ENCODE measurements around the gene ITGAL. TPM values are rescaled to one million over a fixed set of nuclear protein-coding genes. Genes with fewer than 3 reads are reported as not detected.

The ITGAL gene
- total and polyA plus RNA-seq, 2 donors (not counting 1 experiment from before 2014, with no cell fraction given), result 110 to 184 TPM

DNA sequence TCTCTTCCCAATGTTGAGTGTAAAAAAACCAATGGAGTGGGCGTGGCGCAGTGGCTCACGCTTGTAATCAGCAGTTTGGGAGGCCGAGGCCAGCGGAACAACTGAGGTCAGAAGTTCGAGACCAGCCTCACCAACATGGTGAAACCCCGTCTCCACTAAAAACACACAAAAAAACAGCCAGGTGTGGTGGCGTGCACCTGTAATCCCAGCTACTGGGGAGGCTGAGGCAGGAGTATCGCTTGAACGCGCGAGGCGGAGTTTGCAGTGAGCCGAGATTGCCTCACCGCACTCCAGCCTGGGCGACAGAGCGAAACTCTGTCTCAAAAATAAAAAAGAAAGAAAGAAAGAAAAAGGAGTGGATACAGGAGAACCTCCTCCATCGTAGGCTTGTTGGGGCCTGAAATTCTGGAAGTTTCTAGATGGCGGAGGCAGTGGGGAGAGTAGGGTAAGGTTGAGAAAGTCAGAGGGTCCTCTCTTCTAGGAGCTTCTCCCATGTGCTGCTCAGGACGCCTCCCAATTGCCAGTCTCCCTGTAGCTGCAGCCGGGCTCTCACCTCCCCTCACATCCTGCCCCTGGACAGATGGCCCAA, 86.3 kb downstream of the ITGAL start:
- H3K9ac ChIP-seq (ENCODE audit: low read length), result peak overlapping the region; percentile 95
- intact Hi-C loops (cut with micrococcal nuclease), result loop anchor here (1.0 to 5.0 kb wide), 12 partner anchors 12 to 898 kb away; partner anchors contain the start of genes ARMC5, DCTPP1, FBRS and FBXL19
- H3K4me1 Mint-ChIP-seq, result peaks cover 35% of the 10 kb centered on the region

More for the DNA sequence above, 86.3 kb downstream of the ITGAL start:
- ChIA-PET CTCF (interaction anchor here (0.6 to 3.5 kb wide), 17 partner anchors 10 to 152 kb away, joined by 3 to 53 read pairs (median 6); partner anchors contain the start of genes DCTPP1, ZNF688, ZNF747 and ZNF771), POLR2A (interaction anchor here (0.6 to 6.1 kb wide), 15 partner anchors 8 to 196 kb away, joined by 3 to 81 read pairs (median 6); partner anchors contain the start of genes DCTPP1, FBRS, PRR14 and ZNF688)
- peak overlapping the region in 4 of 5 experiments; percentile 80 to 91 (median 88) for H3K4me3 ChIP-seq (ENCODE audit: control extremely low read depth in 1 of 5, extremely low read depth in 1 of 5, insufficient read depth in 1 of 5, low read depth in 2 of 5, low read length in 4 of 5)
- peak overlapping the region; percentile 85 for H3K4me2 ChIP-seq (replicated peaks; ENCODE audit: low read depth, low read length, poor library complexity, severe bottlenecking)
- peaks cover 32% of the 10 kb centered on the region for H3K79me2 ChIP-seq (ENCODE audit: control insufficient read depth, insufficient read depth, low read length)
- H3K36me3 ChIP-seq (replicated peaks in 1 of 2; ENCODE audit: control extremely low read depth in 1 of 2, control insufficient read depth in 1 of 2, extremely low read depth in 1 of 2, insufficient read depth in 2 of 2, low read length in 1 of 2), result peaks cover 0 to 7% of the 10 kb centered on the region in 2 experiments
- Mint-ChIP-seq H3K27ac (peak overlapping the region; percentile 91), H3K9me3 (ENCODE audit: insufficient read depth) (no peaks in the 10 kb centered on the region), H3K4me3 (peak overlapping the region; percentile 86), H3K27me3 (no peaks in the 10 kb centered on the region)
- H3K4me1 ChIP-seq (ENCODE audit: control insufficient read depth in 2 of 2, insufficient read depth in 2 of 2, low read length in 2 of 2), result peaks cover 14 to 32% of the 10 kb centered on the region in 2 donors
- ATAC-seq (ENCODE audit: low read depth), result no peak
- H3K9me3 ChIP-seq (ENCODE audit: control extremely low read depth in 1 of 3, control insufficient read depth in 2 of 3, insufficient read depth in 1 of 3, low read length in 2 of 3), result peaks cover 0 to 6% (median 0%) of the 10 kb centered on the region in 3 donors
- DNase-seq, result no peak
- H4K20me1 ChIP-seq (ENCODE audit: control insufficient read depth, insufficient read depth, low read length, poor library complexity, severe bottlenecking), result no peaks in the 10 kb centered on the region
- H3K27ac ChIP-seq (ENCODE audit: low read length in 2 of 2), result peak overlapping the region; percentile 95 to 97
- no peaks in the 10 kb centered on the region for H3K27me3 ChIP-seq (replicated peaks in 1 of 4; ENCODE audit: control extremely low read depth in 1 of 4, control insufficient read depth in 3 of 4, insufficient read depth in 4 of 4, low read length in 3 of 4)
- peak overlapping the region; percentile 95 for H2AFZ ChIP-seq (ENCODE audit: insufficient read depth, low read depth, low read length, poor library complexity, severe bottlenecking)
- WGBS (ENCODE audit: insufficient coverage), result 94% methylated on average over 13 of the region's 21 CpGs
- no peak for TF ChIP-seq EZH2 (IDR thresholded peaks at IDR 0.05; ENCODE audit: borderline replicate concordance, insufficient read depth, low read depth, low read length, poor library complexity, severe bottlenecking)
- TF ChIP-seq, protein P1, sequence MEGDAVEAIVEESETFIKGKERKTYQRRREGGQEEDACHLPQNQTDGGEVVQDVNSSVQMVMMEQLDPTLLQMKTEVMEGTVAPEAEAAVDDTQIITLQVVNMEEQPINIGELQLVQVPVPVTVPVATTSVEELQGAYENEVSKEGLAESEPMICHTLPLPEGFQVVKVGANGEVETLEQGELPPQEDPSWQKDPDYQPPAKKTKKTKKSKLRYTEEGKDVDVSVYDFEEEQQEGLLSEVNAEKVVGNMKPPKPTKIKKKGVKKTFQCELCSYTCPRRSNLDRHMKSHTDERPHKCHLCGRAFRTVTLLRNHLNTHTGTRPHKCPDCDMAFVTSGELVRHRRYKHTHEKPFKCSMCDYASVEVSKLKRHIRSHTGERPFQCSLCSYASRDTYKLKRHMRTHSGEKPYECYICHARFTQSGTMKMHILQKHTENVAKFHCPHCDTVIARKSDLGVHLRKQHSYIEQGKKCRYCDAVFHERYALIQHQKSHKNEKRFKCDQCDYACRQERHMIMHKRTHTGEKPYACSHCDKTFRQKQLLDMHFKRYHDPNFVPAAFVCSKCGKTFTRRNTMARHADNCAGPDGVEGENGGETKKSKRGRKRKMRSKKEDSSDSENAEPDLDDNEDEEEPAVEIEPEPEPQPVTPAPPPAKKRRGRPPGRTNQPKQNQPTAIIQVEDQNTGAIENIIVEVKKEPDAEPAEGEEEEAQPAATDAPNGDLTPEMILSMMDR (IDR thresholded peaks at IDR 0.05), result no peak

Measured in B cell (primary cell).